SK-N-SH (cell line): ENCODE measurements around the gene ETHE1.

Source experiments
- CHD2 ChIP-seq: fragments of 150-350 bp; IDR thresholded peaks from 2 replicates; pipeline ENCODE4 v1.6.1; 2018; ENCODE audit warnings: low read length; ENCODE audit not compliant: partially characterized antibody
- EP300 ChIP-seq, 2 experiments: IDR thresholded peaks; 2 replicates each; pipeline versions ENCODE4 v1.4.0 to v1.6.1; 2012; ENCODE audit warnings: borderline replicate concordance in 1 of 2, low read depth in 1 of 2, low read length in 1 of 2
- EZH2phosphoT487 ChIP-seq: fragments of 200-600 bp; sonication (generic); IDR thresholded peaks from 2 replicates; pipeline ENCODE4 v1.6.1; 2017; ENCODE audit warnings: low read depth, mixed run types, mild to moderate bottlenecking, antibody characterized with exemption, moderate library complexity, borderline replicate concordance
- MXI1 ChIP-seq: IDR thresholded peaks from 2 replicates; pipeline ENCODE4 v1.6.1; 2012; ENCODE audit warnings: mild to moderate bottlenecking, low read depth, low read length, improper control_type of control experiment
- NFIC ChIP-seq: IDR thresholded peaks from 2 replicates; pipeline ENCODE4 v1.4.0; 2012; ENCODE audit warnings: borderline replicate concordance
- POLR2AphosphoS5 ChIP-seq: IDR thresholded peaks from 2 replicates; pipeline ENCODE4 v1.6.1; 2012; ENCODE audit warnings: low read depth, low read length
- RCOR1 ChIP-seq: fragments of 150-350 bp; IDR thresholded peaks from 2 replicates; pipeline ENCODE4 v1.6.1; 2017; ENCODE audit warnings: antibody characterized with exemption, low read length
- TCF12 ChIP-seq: IDR thresholded peaks from 2 replicates; pipeline ENCODE4 v1.4.0; 2012
- YY1 ChIP-seq: IDR thresholded peaks from 2 replicates; pipeline ENCODE4 v1.4.0; 2012; ENCODE audit warnings: low read depth, mild to moderate bottlenecking
- TF ChIP-seq, protein P1 (sequence below): fragments of 200-600 bp; sonication (generic); IDR thresholded peaks from 2 replicates; pipeline ENCODE4 v1.6.1; 2017; ENCODE audit warnings: antibody characterized with exemption, mild to moderate bottlenecking, moderate library complexity
- TF ChIP-seq, protein P2 (sequence below): IDR thresholded peaks from 2 replicates; pipeline ENCODE4 v1.4.0; 2012; ENCODE audit warnings: low read depth
- TF ChIP-seq, protein P3 (sequence below): IDR thresholded peaks from 2 replicates; pipeline ENCODE4 v1.6.1; 2012; ENCODE audit warnings: mild to moderate bottlenecking, low read depth, low read length, moderate library complexity

DNA sequence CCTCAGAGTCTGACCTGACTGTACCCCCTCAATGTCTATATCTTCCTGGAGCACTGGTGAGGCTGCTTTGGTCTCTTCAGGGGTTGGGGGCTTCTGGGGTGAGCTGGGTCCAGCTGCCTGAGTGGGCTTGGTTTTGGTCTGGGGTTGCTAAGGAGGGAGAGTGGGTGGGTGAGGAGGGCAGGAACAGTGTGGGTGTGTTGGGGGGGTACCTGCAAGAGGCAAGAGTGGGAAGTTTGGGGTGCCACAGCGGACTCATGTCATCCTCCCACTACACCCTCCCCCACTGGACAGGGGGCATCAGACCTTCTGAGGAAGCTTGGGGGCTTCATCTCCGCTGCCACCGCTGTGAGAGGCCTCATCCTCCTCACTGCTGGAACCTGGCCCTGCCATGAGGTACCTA is 19.6 kb upstream of the ETHE1 start:
- TF ChIP-seq, protein P1, sequence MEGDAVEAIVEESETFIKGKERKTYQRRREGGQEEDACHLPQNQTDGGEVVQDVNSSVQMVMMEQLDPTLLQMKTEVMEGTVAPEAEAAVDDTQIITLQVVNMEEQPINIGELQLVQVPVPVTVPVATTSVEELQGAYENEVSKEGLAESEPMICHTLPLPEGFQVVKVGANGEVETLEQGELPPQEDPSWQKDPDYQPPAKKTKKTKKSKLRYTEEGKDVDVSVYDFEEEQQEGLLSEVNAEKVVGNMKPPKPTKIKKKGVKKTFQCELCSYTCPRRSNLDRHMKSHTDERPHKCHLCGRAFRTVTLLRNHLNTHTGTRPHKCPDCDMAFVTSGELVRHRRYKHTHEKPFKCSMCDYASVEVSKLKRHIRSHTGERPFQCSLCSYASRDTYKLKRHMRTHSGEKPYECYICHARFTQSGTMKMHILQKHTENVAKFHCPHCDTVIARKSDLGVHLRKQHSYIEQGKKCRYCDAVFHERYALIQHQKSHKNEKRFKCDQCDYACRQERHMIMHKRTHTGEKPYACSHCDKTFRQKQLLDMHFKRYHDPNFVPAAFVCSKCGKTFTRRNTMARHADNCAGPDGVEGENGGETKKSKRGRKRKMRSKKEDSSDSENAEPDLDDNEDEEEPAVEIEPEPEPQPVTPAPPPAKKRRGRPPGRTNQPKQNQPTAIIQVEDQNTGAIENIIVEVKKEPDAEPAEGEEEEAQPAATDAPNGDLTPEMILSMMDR, result no peak
- TF ChIP-seq, protein P2, sequence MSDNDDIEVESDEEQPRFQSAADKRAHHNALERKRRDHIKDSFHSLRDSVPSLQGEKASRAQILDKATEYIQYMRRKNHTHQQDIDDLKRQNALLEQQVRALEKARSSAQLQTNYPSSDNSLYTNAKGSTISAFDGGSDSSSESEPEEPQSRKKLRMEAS, result no peak
- no peak for TF ChIP-seq NFIC
- TF ChIP-seq EZH2phosphoT487, result no peak
- no peak for TF ChIP-seq RCOR1
- no peak for TF ChIP-seq EP300 (IDR thresholded peaks at IDR 0.05; ENCODE audit: borderline replicate concordance in 1 of 2, low read depth in 1 of 2, low read length in 1 of 2)
- no peak for TF ChIP-seq TCF12
- TF ChIP-seq, protein P3, sequence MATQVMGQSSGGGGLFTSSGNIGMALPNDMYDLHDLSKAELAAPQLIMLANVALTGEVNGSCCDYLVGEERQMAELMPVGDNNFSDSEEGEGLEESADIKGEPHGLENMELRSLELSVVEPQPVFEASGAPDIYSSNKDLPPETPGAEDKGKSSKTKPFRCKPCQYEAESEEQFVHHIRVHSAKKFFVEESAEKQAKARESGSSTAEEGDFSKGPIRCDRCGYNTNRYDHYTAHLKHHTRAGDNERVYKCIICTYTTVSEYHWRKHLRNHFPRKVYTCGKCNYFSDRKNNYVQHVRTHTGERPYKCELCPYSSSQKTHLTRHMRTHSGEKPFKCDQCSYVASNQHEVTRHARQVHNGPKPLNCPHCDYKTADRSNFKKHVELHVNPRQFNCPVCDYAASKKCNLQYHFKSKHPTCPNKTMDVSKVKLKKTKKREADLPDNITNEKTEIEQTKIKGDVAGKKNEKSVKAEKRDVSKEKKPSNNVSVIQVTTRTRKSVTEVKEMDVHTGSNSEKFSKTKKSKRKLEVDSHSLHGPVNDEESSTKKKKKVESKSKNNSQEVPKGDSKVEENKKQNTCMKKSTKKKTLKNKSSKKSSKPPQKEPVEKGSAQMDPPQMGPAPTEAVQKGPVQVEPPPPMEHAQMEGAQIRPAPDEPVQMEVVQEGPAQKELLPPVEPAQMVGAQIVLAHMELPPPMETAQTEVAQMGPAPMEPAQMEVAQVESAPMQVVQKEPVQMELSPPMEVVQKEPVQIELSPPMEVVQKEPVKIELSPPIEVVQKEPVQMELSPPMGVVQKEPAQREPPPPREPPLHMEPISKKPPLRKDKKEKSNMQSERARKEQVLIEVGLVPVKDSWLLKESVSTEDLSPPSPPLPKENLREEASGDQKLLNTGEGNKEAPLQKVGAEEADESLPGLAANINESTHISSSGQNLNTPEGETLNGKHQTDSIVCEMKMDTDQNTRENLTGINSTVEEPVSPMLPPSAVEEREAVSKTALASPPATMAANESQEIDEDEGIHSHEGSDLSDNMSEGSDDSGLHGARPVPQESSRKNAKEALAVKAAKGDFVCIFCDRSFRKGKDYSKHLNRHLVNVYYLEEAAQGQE, result no peak
- no peak for TF ChIP-seq YY1
- TF ChIP-seq POLR2AphosphoS5, result no peak
- TF ChIP-seq CHD2, result no peak
- TF ChIP-seq MXI1, result no peak
